DMS114 treated with DMSO at 0.1 percent for 48 hours (cell line): Measurements from ENCODE around the gene CYP2S1.
"Not testable (repeated sequence)": the region's sequence is repeated elsewhere in the genome, so short reads cannot be mapped to it uniquely, and the experiment has no call there.

ENCODE experiments used
- DNase-seq: peaks from one replicate; lab custom pipeline; 2025; ENCODE audit not compliant: unreplicated experiment; lab: John Stamatoyannopoulos, UW

The CYP2S1 gene

GRCh38 chr19:41192574-41193429, at the start of gene CYP2S1:
TSS of gene CYP2S1 (plus strand) at chr19:41193219. CDS start at chr19:41193265, 46 bp downstream.
- no peak for DNase-seq

GRCh38 chr19:41144403-41144802, 48.6 kb upstream of the CYP2S1 start:
- peak; percentile 77 for DNase-seq

GRCh38 chr19:41149831-41150230, 43.2 kb upstream of the CYP2S1 start:
- DNase-seq = no peak

- not testable (repeated sequence) for DNase-seq
Observed at GRCh38 chr19:41150986-41151385, 42.0 kb upstream of the CYP2S1 start.

- no peak for DNase-seq
Observed at GRCh38 chr19:41154060-41154459, 39.0 kb upstream of the CYP2S1 start.

GRCh38 chr19:41156207-41156606, 36.8 kb upstream of the CYP2S1 start:
- no peak for DNase-seq

GRCh38 chr19:41159881-41160280, 33.1 kb upstream of the CYP2S1 start:
- DNase-seq = no peak

GRCh38 chr19:41161903-41162302, 31.1 kb upstream of the CYP2S1 start:
- DNase-seq = no peak

GRCh38 chr19:41166944-41167804, 25.8 kb upstream of the CYP2S1 start:
- no peak for DNase-seq

GRCh38 chr19:41172297-41173164, 20.5 kb upstream of the CYP2S1 start:
- DNase-seq = no peak

- no peak for DNase-seq
Observed at GRCh38 chr19:41174297-41174928, 18.6 kb upstream of the CYP2S1 start.

- DNase-seq = no peak
Observed at GRCh38 chr19:41175801-41176777, 16.9 kb upstream of the CYP2S1 start.

GRCh38 chr19:41180173-41180572, 12.8 kb upstream of the CYP2S1 start:
- DNase-seq = not testable (repeated sequence)

- no peak for DNase-seq
Observed at GRCh38 chr19:41186971-41187883, 5.8 kb upstream of the CYP2S1 start.

- DNase-seq = no peak
Observed at GRCh38 chr19:41187884-41188279, 5.1 kb upstream of the CYP2S1 start.

- DNase-seq = no peak
Observed at GRCh38 chr19:41189425-41190065, 3.5 kb upstream of the CYP2S1 start.

- no peak for DNase-seq
Observed at GRCh38 chr19:41193430-41194156, 574 bp downstream of the CYP2S1 start.
